OCI-M1 (cell line): ENCODE measurements around the gene ITPK1.
A peak's percentile ranks its signal among the peaks of the same experiment; 100 is the strongest.
"Not testable (repeated sequence)": the region's sequence is repeated elsewhere in the genome, so short reads cannot be mapped to it uniquely, and the experiment has no call there.

Experiments used
- DNase-seq: peaks from one replicate; lab custom pipeline; 2025; lab: John Stamatoyannopoulos, UW

ITPK1 gene

GRCh38 chr14:93084866-93085857 lies 30.6 kb downstream of the ITPK1 start:
- DNase-seq = no peak

DNA sequence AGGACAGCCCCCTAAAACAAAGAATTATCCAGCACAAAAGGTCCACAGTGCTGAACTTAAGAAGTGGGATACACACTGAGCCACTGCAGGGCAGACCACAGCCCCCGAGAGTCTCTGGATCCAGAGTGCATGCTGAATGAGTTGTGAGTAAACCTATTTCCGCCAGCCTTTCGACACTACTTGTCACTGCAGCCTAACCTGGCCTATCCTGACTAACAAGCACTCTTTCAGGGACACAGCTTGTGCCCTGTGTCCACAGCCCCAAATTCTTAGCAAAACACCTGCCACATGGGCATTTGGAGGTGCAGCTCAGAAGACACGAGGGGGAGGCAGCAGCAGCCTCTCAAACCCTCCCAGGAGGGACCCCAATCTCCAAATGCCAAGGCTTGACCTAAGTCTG lies 31.3 kb downstream of the ITPK1 start:
- DNase-seq = no peak

- no peak for DNase-seq
Measured at GRCh38 chr14:93083917-93084316, 31.8 kb downstream of the ITPK1 start.

DNA sequence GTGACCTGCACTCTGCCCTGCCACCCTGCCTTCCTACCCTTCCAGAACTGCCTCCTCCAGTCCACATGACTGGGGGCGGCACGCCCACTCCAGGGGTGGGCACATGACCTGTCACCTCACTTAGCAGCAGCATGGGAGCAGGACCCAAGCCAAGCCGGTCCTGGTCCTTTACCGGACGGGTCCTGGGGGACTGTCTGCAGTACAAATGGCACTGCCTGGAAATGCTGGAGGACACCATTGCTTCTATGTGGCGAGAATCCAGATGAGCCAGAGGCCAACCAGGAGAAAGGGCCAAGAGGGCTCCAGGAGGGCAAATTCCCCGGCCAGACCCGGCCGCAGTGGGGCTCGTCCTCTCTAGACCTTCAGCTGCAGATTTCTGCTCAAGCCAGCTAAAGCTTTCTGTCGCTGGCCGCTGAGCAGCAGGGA lies 33.1 kb downstream of the ITPK1 start:
- DNase-seq = no peak

- no peak for DNase-seq
Measured at GRCh38 chr14:93081876-93082570, 33.7 kb downstream of the ITPK1 start.

GRCh38 chr14:93079865-93080403 lies 35.8 kb downstream of the ITPK1 start:
- DNase-seq = no peak

DNA sequence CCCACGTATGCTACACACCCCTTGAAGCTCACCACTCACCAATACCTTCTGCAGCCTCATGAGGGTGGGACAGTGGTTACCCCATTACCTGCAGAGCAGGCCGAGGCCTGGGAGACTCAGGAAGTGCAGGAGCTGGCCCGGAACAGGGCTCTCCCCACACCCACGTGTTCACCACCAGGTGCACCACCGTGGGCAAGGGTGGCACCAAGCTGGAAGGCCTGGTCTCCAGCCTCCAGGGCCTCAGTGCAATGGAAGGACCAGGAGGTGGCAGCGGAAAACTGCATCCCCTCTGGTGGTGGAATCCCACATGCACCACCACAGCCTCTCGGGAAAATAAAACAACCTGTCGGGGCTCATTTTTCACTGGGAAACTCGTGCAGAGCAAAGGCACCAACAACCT lies 36.4 kb downstream of the ITPK1 start:
- no peak for DNase-seq

DNA sequence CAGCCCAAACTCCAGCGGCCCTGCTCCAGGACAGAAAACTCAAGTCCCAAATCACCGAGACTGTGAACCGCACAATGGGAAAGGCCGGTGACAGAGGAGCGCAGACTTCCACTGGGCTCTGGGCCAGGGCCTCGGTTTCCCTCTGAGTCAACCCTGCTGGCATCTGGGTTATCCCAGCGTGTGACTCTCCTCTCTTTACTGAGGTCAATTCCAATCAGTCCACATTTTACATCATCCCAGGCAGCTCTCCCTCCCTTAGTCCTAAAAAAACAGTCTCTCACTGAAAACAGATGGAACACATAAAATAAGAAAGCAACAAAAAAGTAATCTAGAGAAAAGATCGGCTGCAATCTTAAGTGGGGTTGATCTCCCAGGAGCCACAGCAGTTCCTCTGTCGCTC lies 36.9 kb downstream of the ITPK1 start:
- no peak for DNase-seq

DNA sequence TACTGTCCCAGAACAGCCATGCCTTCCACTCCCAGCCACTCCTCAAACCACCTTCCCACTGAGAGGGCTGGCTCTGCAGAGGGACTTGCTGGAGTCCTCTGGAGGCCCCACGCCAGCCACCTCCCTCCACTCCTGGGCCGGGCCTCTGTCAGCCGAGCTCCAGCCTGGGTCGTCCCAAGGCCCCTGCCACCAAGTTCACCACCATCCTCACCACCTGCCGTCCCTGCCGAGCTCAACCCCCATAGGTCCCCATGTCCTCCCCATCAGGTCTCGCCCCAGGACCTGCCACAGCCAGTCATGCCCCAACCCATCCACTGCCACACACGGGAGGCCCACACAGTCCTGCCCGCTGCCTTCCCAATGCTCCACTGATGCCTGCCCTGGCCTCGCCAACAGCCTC lies 39.0 kb downstream of the ITPK1 start:
- no peak for DNase-seq

GRCh38 chr14:93075891-93076290 lies 39.8 kb downstream of the ITPK1 start:
- DNase-seq = no peak

- peak; percentile 83 for DNase-seq
Measured at GRCh38 chr14:93073910-93074769, 41.6 kb downstream of the ITPK1 start.

GRCh38 chr14:93073358-93073707 lies 42.4 kb downstream of the ITPK1 start:
- no peak for DNase-seq

GRCh38 chr14:93072659-93073357 lies 42.9 kb downstream of the ITPK1 start:
- no peak for DNase-seq

- DNase-seq = no peak
Measured at GRCh38 chr14:93068711-93069110, 47.0 kb downstream of the ITPK1 start.

DNA sequence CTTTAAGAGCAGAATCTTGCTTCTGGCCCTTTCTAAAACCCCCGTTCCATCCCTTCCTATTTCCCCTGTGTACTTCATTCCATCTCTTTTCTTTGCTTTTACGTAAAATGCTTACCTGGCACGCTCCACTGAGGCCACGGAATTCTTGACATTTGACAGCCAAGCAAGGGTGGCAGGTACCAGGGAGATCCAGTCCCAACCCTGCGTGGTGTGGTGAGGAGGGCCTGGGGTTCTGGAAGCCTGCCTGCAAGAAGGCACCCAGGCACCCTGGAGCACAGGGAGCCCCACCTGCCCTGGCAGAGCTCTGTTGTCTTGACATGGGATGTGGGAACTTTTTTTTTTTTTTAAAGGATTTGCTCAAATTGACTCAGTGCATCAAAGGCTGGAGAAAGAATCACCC lies 48.6 kb downstream of the ITPK1 start:
- DNase-seq = no peak

GRCh38 chr14:93065272-93065730 lies 50.4 kb downstream of the ITPK1 start:
- no peak for DNase-seq

GRCh38 chr14:93064411-93065271 lies 51.1 kb downstream of the ITPK1 start:
- no peak for DNase-seq

DNA sequence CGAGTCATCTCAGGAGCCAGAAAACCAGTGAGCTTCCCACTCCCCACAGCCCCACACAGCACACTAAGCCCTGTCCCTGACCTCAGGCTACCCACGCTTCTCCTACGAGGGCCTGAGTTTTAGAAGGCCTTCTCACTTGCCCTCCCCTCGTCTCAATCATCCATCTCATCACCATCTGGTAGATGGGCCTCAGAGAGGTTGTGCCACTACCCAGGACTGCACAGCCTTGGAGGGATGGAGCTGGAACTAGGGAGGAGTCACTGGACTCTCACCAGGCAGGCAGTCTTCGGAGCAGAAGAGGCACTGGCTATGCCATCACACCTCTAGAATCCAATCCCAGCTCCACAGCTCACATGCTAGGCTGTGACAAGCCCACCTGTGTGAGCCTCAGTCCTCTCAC lies 52.3 kb downstream of the ITPK1 start:
- DNase-seq = no peak

DNA sequence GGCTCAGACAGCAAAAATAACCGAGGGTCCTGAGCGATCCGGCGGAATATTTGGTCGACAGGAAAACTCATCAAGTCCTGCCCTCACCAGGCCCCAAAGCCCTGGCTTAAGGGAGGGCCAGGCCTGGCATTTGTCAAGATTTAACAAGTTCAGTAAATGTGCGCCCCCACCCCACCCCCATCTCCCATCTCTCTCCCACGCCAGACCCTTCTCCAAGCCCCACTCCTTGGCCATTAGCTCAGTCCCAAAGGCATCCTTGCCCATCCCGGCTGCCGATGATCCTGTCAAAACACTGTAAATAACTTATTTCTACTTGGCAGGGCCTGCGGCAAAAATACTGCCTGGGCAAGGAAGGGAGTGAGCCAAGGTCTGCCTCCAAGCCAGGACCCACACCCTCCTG lies 52.8 kb downstream of the ITPK1 start:
- no peak for DNase-seq

GRCh38 chr14:93062013-93062412 lies 53.7 kb downstream of the ITPK1 start:
- not testable (repeated sequence) for DNase-seq
